Esophagus squamous epithelium (tissue), 5 donors: ENCODE results near the gene DEFB125. TPM values are rescaled to one million over a fixed set of nuclear protein-coding genes. Genes with fewer than 3 reads are reported as not detected.
A peak's percentile ranks its signal among the peaks of the same experiment; 100 is the strongest.
"Not testable (repeated sequence)": the region's sequence is repeated elsewhere in the genome, so short reads cannot be mapped to it uniquely, and the experiment has no call there.

Experiments used
- DNase-seq: peaks from one replicate; lab custom pipeline; 2025; lab: John Stamatoyannopoulos, UW
- H3K27ac ChIP-seq, 4 donors: fragments of 200-600 bp; sonication (generic); one replicate each; pipeline ENCODE4 v1.5.1; 2016 to 2019; ENCODE audit warnings: mild to moderate bottlenecking in 1 of 4
- H3K27me3 ChIP-seq, 4 donors: fragments of 200-600 bp; sonication (generic); 1 replicate in 3 of 4; 2 replicates in 1 of 4; pipeline versions ENCODE4 v1.5.1 to v1.6.0; 2017 to 2021; ENCODE audit warnings: antibody characterized with exemption in 1 of 4
- H3K36me3 ChIP-seq, 3 donors: fragments of 200-600 bp; sonication (generic); one replicate each; pipeline ENCODE4 v1.5.1; 2016 to 2019
- H3K4me1 ChIP-seq, 3 donors: fragments of 200-600 bp; sonication (generic); one replicate each; pipeline ENCODE4 v1.5.1; 2017 to 2019
- H3K4me3 ChIP-seq, 4 donors: fragments of 200-600 bp; sonication (generic); 1 replicate in 3 of 4; 2 replicates in 1 of 4; pipeline ENCODE4 v1.5.1; 2016 to 2019; ENCODE audit warnings: mild to moderate bottlenecking in 2 of 4, moderate library complexity in 1 of 4
- H3K9me3 ChIP-seq, 3 donors: fragments of 200-600 bp; sonication (generic); one replicate each; pipeline ENCODE4 v1.5.1; 2016 to 2019
- CTCF ChIP-seq, 6 experiments: fragments of 450-650 bp in 4 of 6; fragments of 200-600 bp in 2 of 6; sonication (generic) in 2 of 6; IDR thresholded peaks; one replicate each; pipeline ENCODE4 v1.5.1; 2016 to 2019; ENCODE audit warnings: antibody characterized with exemption in 6 of 6, mild to moderate bottlenecking in 4 of 6, moderate library complexity in 4 of 6
- POLR2A ChIP-seq, 4 donors: fragments of 450-650 bp; IDR thresholded peaks; one replicate each; pipeline ENCODE4 v1.6.1; 2017; ENCODE audit warnings: antibody characterized with exemption in 4 of 4, mild to moderate bottlenecking in 4 of 4, moderate library complexity in 3 of 4
- WGBS, 2 donors: methylation state at CpG; one replicate each; pipeline ENCODE4 v1.1.5; 2018; 5-methylcytosine and 5-hydroxymethylcytosine counted together
- intact Hi-C: fragments of 100-400 bp; cut with DNase I; formaldehyde crosslinking; loops from one replicate; pipeline ENCODE4 v1.15.0; 2022
- total RNA-seq, 4 donors: library from RNA; depleted of rRNA; stranded (reverse); fragments of >200 nt; gene quantifications; one replicate each; pipeline ENCODE4 v1.1.0, GENCODE V29; 2016
- donor health status: DM: yes; HTN: yes; CAD: no.

Gene DEFB125
- total RNA-seq, 4 donors from 2014 or later = not detected

DNA sequence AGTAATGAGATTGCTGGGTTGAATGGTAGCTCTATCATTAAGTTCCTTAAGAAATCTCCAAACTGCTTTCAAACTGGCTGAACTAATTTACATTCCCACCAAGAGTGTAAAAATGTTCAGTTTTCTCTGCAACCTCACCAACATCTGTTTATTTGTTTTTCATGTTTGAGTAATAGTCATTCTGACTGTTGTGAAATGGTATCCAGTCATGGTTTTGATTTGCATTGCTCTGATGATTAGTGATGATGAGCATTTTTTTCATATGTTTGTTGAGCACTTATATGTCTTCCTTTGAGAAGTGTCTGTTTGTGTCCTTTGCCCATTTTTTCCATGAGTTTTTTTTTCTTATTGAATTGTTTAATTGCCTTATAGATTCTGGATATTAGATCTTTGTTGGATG, 24.9 kb downstream of the DEFB125 start:
- no peak overlapping the region for H3K4me3 ChIP-seq
- H3K27ac ChIP-seq = no peak overlapping the region
- no peak for DNase-seq
- peaks cover 0 to 22% (median 0%) of the 10 kb centered on the region in 4 donors for H3K27me3 ChIP-seq
- peaks cover 0 to 3% (median 0%) of the 10 kb centered on the region in 3 donors for H3K9me3 ChIP-seq
- intact Hi-C loops = no loop called here
- TF ChIP-seq POLR2A (IDR thresholded peaks at IDR 0.05) (no peak), CTCF (IDR thresholded peaks at IDR 0.05) (no peak)
- H3K4me1 ChIP-seq = no peaks in the 10 kb centered on the region
- H3K36me3 ChIP-seq = no peaks in the 10 kb centered on the region

GRCh38 chr20:117518-117917, 30.0 kb downstream of the DEFB125 start:
- intact Hi-C loops = no loop called here
- H3K9me3 ChIP-seq = peaks cover 0 to 4% (median 0%) of the 10 kb centered on the region in 3 donors
- no peak overlapping the region for H3K27ac ChIP-seq
- peaks cover 0 to 51% (median 0%) of the 10 kb centered on the region in 4 donors for H3K27me3 ChIP-seq
- no peak for DNase-seq
- no peak overlapping the region for H3K4me3 ChIP-seq
- H3K4me1 ChIP-seq = no peaks in the 10 kb centered on the region
- no peaks in the 10 kb centered on the region for H3K36me3 ChIP-seq
- no peak for TF ChIP-seq CTCF (IDR thresholded peaks at IDR 0.05)
- TF ChIP-seq POLR2A (IDR thresholded peaks at IDR 0.05) = no peak

GRCh38 chr20:129786-130323, 42.4 kb downstream of the DEFB125 start:
- intact Hi-C loops, H3K4me3 ChIP-seq, H3K4me1 ChIP-seq, H3K27ac ChIP-seq, H3K9me3 ChIP-seq, DNase-seq, H3K36me3 ChIP-seq: not testable (repeated sequence)
- peaks cover 0 to 11% (median 0%) of the 10 kb centered on the region in 4 donors for H3K27me3 ChIP-seq
- WGBS, 2 donors = 81 to 87% methylated on average over 12 of the region's 28 CpGs

- no peak for DNase-seq
- intact Hi-C loops = no loop called here
- TF ChIP-seq CTCF (IDR thresholded peaks at IDR 0.05) = peak in 1 of 6 experiments; percentile 15
- no peak for TF ChIP-seq POLR2A (IDR thresholded peaks at IDR 0.05)
These were observed 50.4 kb downstream of the DEFB125 start for GRCh38 chr20:137668-138490.

DNA sequence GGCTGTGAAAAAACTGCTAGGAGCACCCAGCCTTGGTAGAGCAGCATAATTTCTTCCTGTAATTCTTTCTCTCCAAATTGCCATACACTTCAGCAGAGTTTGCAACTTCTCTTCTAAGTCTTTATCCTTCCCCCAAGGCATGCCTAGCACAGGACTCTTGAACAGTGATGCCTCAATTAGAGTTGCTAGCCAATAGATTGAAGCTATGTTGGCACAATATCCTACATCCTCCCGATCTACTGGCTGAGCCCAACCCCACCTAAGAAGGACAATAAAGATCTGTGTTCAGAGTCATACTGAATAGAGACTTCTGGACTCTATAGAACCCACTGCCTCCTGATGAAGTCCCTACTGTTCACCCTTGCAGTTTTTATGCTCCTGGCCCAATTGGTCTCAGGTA, 54.8 kb downstream of the DEFB125 start, which contains the start of gene DEFB126:
TSS of gene DEFB126 (plus strand) at position 301 of the 400 bp plus-strand sequence. CDS start at position 340, 39 bp downstream.
- intact Hi-C loops = no loop called here
- 30 to 33% methylated on average over 1 of the region's 1 CpG for WGBS, 2 donors

More at GRCh38 chr20:137668-138490, 50.4 kb downstream of the DEFB125 start:
- no peaks in the 10 kb centered on the region for H3K4me1 ChIP-seq
- H3K36me3 ChIP-seq = no peaks in the 10 kb centered on the region
- H3K4me3 ChIP-seq = no peak overlapping the region
- no peak overlapping the region for H3K27ac ChIP-seq
- H3K27me3 ChIP-seq = peaks cover 0 to 33% (median 0%) of the 10 kb centered on the region in 4 donors
- peaks cover 0 to 8% (median 0%) of the 10 kb centered on the region in 3 donors for H3K9me3 ChIP-seq
- WGBS, 2 donors = 74 to 79% methylated on average over 10 to 11 of the region's 11 CpGs

More for the DNA sequence above, 54.8 kb downstream of the DEFB125 start, which contains the start of gene DEFB126:
- H3K4me1 ChIP-seq = no peaks in the 10 kb centered on the region
- DNase-seq = no peak
- no peaks in the 10 kb centered on the region for H3K36me3 ChIP-seq
- no peak for TF ChIP-seq POLR2A (IDR thresholded peaks at IDR 0.05)
- no peak for TF ChIP-seq CTCF (IDR thresholded peaks at IDR 0.05)
- H3K27me3 ChIP-seq = peaks cover 0 to 56% (median 0%) of the 10 kb centered on the region in 4 donors
- no peak within 1 kb of the TSS for H3K4me3 ChIP-seq
- no peak within 1 kb of the TSS for H3K27ac ChIP-seq
- H3K9me3 ChIP-seq = peaks cover 0 to 8% (median 0%) of the 10 kb centered on the region in 3 donors
